SK-N-SH (cell line): ENCODE measurements around the gene UBA1.

ENCODE experiments used
- CHD2 ChIP-seq: fragments of 150-350 bp; IDR thresholded peaks from 2 replicates; pipeline ENCODE4 v1.6.1; 2018; ENCODE audit warnings: low read length; ENCODE audit not compliant: partially characterized antibody
- ELF1 ChIP-seq: IDR thresholded peaks from 2 replicates; pipeline ENCODE4 v1.4.0; 2012
- POLR2AphosphoS5 ChIP-seq: IDR thresholded peaks from 2 replicates; pipeline ENCODE4 v1.6.1; 2012; ENCODE audit warnings: low read depth, low read length
- RAD21 ChIP-seq: IDR thresholded peaks from 2 replicates; pipeline ENCODE4 v1.6.1; 2012; ENCODE audit warnings: mild to moderate bottlenecking, low read length
- RXRA ChIP-seq: IDR thresholded peaks from 2 replicates; pipeline ENCODE4 v1.4.0; 2012; ENCODE audit warnings: low read depth, mild to moderate bottlenecking, borderline replicate concordance
- SMC3 ChIP-seq: IDR thresholded peaks from 2 replicates; pipeline ENCODE4 v1.6.1; 2012; ENCODE audit warnings: low read depth, low read length, improper control_type of control experiment
- TAF1 ChIP-seq: IDR thresholded peaks from 2 replicates; pipeline ENCODE4 v1.6.1; 2012; ENCODE audit warnings: low read depth, mild to moderate bottlenecking, low read length, moderate library complexity, borderline replicate concordance
- TCF12 ChIP-seq: IDR thresholded peaks from 2 replicates; pipeline ENCODE4 v1.4.0; 2012
- TF ChIP-seq, protein P1 (sequence below): fragments of 200-600 bp; sonication (generic); IDR thresholded peaks from 2 replicates; pipeline ENCODE4 v1.6.1; 2017; ENCODE audit warnings: antibody characterized with exemption, mild to moderate bottlenecking, moderate library complexity
- TF ChIP-seq, protein P2 (sequence below): IDR thresholded peaks from 2 replicates; pipeline ENCODE4 v1.4.0; 2012; ENCODE audit warnings: low read depth, borderline replicate concordance
- TF ChIP-seq, protein P3 (sequence below): IDR thresholded peaks from 2 replicates; pipeline ENCODE4 v1.4.0; 2012; ENCODE audit warnings: low read depth, borderline replicate concordance
- TF ChIP-seq, protein P4 (sequence below): IDR thresholded peaks from 2 replicates; pipeline ENCODE4 v1.6.1; 2012; ENCODE audit warnings: mild to moderate bottlenecking, low read depth, low read length, moderate library complexity
- TF ChIP-seq, protein P5 (sequence below): fragments of 150-350 bp; IDR thresholded peaks from 2 replicates; pipeline ENCODE4 v1.6.1; 2016; ENCODE audit warnings: mild to moderate bottlenecking, low read depth, low read length
- TF ChIP-seq, protein P6 (sequence below): IDR thresholded peaks from 2 replicates; pipeline ENCODE4; 2012

DNA sequence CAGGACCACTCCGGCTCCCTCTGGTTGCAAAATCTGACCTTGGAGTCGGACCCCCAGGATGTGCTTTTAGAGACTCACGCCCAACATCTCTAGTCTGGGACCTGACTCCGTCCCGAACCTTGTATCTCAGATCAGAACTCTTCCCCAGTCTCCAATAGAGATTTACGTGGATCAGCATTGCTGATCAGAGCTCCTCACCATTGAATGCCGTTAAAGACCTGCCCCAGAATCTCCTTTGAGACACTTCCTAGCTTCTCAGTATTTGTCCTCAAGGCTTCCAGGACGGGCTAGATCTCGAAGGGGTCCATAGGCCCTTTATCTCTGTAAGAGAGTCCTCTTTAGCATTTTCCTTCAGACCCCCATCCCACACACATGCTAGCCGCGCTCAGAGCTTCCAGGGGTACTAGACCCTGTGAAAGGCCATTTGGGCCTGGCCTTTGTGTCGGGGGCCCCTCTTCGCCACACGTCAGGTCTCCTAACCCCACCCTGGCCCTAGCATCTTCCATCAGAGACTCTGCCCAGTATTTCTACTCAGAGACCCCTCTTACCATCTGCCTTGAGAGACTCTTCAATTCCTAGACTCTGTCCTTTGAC lies 662 bp downstream of the UBA1 start:
- TF ChIP-seq, protein P1, sequence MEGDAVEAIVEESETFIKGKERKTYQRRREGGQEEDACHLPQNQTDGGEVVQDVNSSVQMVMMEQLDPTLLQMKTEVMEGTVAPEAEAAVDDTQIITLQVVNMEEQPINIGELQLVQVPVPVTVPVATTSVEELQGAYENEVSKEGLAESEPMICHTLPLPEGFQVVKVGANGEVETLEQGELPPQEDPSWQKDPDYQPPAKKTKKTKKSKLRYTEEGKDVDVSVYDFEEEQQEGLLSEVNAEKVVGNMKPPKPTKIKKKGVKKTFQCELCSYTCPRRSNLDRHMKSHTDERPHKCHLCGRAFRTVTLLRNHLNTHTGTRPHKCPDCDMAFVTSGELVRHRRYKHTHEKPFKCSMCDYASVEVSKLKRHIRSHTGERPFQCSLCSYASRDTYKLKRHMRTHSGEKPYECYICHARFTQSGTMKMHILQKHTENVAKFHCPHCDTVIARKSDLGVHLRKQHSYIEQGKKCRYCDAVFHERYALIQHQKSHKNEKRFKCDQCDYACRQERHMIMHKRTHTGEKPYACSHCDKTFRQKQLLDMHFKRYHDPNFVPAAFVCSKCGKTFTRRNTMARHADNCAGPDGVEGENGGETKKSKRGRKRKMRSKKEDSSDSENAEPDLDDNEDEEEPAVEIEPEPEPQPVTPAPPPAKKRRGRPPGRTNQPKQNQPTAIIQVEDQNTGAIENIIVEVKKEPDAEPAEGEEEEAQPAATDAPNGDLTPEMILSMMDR, result no peak
- TF ChIP-seq ELF1, result no peak
- no peak for TF ChIP-seq RAD21
- TF ChIP-seq, protein P2, sequence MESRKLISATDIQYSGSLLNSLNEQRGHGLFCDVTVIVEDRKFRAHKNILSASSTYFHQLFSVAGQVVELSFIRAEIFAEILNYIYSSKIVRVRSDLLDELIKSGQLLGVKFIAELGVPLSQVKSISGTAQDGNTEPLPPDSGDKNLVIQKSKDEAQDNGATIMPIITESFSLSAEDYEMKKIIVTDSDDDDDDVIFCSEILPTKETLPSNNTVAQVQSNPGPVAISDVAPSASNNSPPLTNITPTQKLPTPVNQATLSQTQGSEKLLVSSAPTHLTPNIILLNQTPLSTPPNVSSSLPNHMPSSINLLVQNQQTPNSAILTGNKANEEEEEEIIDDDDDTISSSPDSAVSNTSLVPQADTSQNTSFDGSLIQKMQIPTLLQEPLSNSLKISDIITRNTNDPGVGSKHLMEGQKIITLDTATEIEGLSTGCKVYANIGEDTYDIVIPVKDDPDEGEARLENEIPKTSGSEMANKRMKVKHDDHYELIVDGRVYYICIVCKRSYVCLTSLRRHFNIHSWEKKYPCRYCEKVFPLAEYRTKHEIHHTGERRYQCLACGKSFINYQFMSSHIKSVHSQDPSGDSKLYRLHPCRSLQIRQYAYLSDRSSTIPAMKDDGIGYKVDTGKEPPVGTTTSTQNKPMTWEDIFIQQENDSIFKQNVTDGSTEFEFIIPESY, result no peak
- TF ChIP-seq, protein P3, sequence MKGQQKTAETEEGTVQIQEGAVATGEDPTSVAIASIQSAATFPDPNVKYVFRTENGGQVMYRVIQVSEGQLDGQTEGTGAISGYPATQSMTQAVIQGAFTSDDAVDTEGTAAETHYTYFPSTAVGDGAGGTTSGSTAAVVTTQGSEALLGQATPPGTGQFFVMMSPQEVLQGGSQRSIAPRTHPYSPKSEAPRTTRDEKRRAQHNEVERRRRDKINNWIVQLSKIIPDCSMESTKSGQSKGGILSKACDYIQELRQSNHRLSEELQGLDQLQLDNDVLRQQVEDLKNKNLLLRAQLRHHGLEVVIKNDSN, result no peak
- TF ChIP-seq RXRA, result no peak
- TF ChIP-seq, protein P4, sequence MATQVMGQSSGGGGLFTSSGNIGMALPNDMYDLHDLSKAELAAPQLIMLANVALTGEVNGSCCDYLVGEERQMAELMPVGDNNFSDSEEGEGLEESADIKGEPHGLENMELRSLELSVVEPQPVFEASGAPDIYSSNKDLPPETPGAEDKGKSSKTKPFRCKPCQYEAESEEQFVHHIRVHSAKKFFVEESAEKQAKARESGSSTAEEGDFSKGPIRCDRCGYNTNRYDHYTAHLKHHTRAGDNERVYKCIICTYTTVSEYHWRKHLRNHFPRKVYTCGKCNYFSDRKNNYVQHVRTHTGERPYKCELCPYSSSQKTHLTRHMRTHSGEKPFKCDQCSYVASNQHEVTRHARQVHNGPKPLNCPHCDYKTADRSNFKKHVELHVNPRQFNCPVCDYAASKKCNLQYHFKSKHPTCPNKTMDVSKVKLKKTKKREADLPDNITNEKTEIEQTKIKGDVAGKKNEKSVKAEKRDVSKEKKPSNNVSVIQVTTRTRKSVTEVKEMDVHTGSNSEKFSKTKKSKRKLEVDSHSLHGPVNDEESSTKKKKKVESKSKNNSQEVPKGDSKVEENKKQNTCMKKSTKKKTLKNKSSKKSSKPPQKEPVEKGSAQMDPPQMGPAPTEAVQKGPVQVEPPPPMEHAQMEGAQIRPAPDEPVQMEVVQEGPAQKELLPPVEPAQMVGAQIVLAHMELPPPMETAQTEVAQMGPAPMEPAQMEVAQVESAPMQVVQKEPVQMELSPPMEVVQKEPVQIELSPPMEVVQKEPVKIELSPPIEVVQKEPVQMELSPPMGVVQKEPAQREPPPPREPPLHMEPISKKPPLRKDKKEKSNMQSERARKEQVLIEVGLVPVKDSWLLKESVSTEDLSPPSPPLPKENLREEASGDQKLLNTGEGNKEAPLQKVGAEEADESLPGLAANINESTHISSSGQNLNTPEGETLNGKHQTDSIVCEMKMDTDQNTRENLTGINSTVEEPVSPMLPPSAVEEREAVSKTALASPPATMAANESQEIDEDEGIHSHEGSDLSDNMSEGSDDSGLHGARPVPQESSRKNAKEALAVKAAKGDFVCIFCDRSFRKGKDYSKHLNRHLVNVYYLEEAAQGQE, result no peak
- TF ChIP-seq, protein P5, sequence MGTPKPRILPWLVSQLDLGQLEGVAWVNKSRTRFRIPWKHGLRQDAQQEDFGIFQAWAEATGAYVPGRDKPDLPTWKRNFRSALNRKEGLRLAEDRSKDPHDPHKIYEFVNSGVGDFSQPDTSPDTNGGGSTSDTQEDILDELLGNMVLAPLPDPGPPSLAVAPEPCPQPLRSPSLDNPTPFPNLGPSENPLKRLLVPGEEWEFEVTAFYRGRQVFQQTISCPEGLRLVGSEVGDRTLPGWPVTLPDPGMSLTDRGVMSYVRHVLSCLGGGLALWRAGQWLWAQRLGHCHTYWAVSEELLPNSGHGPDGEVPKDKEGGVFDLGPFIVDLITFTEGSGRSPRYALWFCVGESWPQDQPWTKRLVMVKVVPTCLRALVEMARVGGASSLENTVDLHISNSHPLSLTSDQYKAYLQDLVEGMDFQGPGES, result no peak
- TF ChIP-seq TAF1, result no peak
- TF ChIP-seq POLR2AphosphoS5, result no peak
- no peak for TF ChIP-seq TCF12
- TF ChIP-seq CHD2, result no peak
- no peak for TF ChIP-seq SMC3
- TF ChIP-seq, protein P6, sequence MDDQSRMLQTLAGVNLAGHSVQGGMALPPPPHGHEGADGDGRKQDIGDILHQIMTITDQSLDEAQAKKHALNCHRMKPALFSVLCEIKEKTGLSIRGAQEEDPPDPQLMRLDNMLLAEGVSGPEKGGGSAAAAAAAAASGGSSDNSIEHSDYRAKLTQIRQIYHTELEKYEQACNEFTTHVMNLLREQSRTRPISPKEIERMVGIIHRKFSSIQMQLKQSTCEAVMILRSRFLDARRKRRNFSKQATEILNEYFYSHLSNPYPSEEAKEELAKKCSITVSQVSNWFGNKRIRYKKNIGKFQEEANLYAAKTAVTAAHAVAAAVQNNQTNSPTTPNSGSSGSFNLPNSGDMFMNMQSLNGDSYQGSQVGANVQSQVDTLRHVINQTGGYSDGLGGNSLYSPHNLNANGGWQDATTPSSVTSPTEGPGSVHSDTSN, result no peak
